ENCODE data around the gene FCRLB. TPM values are rescaled to one million over a fixed set of nuclear protein-coding genes. Genes with fewer than 3 reads are reported as not detected.
A peak's percentile ranks its signal among the peaks of the same experiment; 100 is the strongest.

The FCRLB gene
- total RNA-seq, 1 donor from 2014 or later = 0.82 TPM

DNA sequence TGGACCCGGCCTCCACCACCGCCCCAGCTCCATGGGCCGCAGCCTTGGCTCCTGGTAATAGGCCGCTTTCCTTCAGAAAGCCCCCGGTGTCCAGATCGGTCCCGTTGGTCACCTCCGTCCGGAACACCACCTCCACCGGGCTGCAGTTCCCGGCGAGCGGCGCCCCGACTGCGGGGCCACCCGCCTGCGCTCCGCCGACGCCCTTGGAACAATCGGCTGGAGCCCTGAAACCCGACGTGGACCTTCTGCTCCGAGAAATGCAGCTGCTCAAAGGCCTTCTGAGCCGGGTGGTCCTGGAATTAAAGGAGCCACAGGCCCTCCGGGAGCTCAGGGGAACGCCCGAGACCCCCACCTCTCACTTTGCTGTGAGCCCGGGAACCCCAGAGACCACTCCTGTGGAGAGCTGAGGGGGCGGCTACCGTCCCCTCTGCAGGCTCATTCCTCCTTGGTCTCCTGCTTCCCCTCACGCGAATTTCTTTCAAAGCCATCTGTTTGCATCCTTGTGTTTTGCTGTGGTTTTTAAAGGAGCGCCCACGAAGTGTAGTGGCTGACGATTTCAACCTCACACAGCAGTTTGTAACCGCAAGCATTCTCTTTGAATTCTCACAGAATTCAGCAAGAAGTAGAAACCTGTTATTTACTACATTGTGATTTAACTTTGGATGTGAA, 6.0 kb downstream of the FCRLB start:
- peaks cover 55% of the 10 kb centered on the region for H3K27me3 Mint-ChIP-seq
- peaks cover 4% of the 10 kb centered on the region for H3K9me3 Mint-ChIP-seq
- no peak for DNase-seq (ENCODE audit: extremely low spot score, unreplicated experiment)
- H3K27ac Mint-ChIP-seq = peak overlapping the region; percentile 76
- no peaks in the 10 kb centered on the region for H3K36me3 Mint-ChIP-seq
- H3K4me3 Mint-ChIP-seq = peak overlapping the region; percentile 97
- H3K4me1 Mint-ChIP-seq (ENCODE audit: unreplicated experiment) = peaks cover 13% of the 10 kb centered on the region
- TF ChIP-seq, protein P1, sequence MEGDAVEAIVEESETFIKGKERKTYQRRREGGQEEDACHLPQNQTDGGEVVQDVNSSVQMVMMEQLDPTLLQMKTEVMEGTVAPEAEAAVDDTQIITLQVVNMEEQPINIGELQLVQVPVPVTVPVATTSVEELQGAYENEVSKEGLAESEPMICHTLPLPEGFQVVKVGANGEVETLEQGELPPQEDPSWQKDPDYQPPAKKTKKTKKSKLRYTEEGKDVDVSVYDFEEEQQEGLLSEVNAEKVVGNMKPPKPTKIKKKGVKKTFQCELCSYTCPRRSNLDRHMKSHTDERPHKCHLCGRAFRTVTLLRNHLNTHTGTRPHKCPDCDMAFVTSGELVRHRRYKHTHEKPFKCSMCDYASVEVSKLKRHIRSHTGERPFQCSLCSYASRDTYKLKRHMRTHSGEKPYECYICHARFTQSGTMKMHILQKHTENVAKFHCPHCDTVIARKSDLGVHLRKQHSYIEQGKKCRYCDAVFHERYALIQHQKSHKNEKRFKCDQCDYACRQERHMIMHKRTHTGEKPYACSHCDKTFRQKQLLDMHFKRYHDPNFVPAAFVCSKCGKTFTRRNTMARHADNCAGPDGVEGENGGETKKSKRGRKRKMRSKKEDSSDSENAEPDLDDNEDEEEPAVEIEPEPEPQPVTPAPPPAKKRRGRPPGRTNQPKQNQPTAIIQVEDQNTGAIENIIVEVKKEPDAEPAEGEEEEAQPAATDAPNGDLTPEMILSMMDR (conservative IDR thresholded peaks at IDR 0.05) = no peak

GRCh38 chr1:161728376-161729226, 7.3 kb downstream of the FCRLB start:
- TF ChIP-seq, protein P1 (conservative IDR thresholded peaks at IDR 0.05) = no peak
- no peak for DNase-seq (ENCODE audit: extremely low spot score, unreplicated experiment)
- peaks cover 52% of the 10 kb centered on the region for H3K27me3 Mint-ChIP-seq
- H3K36me3 Mint-ChIP-seq = no peaks in the 10 kb centered on the region
- H3K4me1 Mint-ChIP-seq (ENCODE audit: unreplicated experiment) = peaks cover 13% of the 10 kb centered on the region
- H3K4me3 Mint-ChIP-seq = peak overlapping the region; percentile 97
- peaks cover 4% of the 10 kb centered on the region for H3K9me3 Mint-ChIP-seq
- H3K27ac Mint-ChIP-seq = peak overlapping the region; percentile 33

- peaks cover 13% of the 10 kb centered on the region for H3K4me1 Mint-ChIP-seq (ENCODE audit: unreplicated experiment)
- peaks cover 4% of the 10 kb centered on the region for H3K9me3 Mint-ChIP-seq
- TF ChIP-seq, protein P1 (conservative IDR thresholded peaks at IDR 0.05) = no peak
- H3K4me3 Mint-ChIP-seq = no peak overlapping the region
- peaks cover 44% of the 10 kb centered on the region for H3K27me3 Mint-ChIP-seq
- DNase-seq (ENCODE audit: extremely low spot score, unreplicated experiment) = no peak
- peak overlapping the region; percentile 33 for H3K27ac Mint-ChIP-seq
- no peaks in the 10 kb centered on the region for H3K36me3 Mint-ChIP-seq
Observed at GRCh38 chr1:161730050-161730564, 8.8 kb downstream of the FCRLB start.

- peaks cover 47% of the 10 kb centered on the region for H3K27me3 Mint-ChIP-seq
- no peak overlapping the region for H3K27ac Mint-ChIP-seq
- peaks cover 4% of the 10 kb centered on the region for H3K9me3 Mint-ChIP-seq
- no peak for DNase-seq (ENCODE audit: extremely low spot score, unreplicated experiment)
- H3K4me1 Mint-ChIP-seq (ENCODE audit: unreplicated experiment) = peaks cover 6% of the 10 kb centered on the region
- peak overlapping the region; percentile 4 for H3K4me3 Mint-ChIP-seq
- no peaks in the 10 kb centered on the region for H3K36me3 Mint-ChIP-seq
- TF ChIP-seq, protein P1 (conservative IDR thresholded peaks at IDR 0.05) = no peak
Observed at GRCh38 chr1:161731241-161731640, 9.9 kb downstream of the FCRLB start.

DNA sequence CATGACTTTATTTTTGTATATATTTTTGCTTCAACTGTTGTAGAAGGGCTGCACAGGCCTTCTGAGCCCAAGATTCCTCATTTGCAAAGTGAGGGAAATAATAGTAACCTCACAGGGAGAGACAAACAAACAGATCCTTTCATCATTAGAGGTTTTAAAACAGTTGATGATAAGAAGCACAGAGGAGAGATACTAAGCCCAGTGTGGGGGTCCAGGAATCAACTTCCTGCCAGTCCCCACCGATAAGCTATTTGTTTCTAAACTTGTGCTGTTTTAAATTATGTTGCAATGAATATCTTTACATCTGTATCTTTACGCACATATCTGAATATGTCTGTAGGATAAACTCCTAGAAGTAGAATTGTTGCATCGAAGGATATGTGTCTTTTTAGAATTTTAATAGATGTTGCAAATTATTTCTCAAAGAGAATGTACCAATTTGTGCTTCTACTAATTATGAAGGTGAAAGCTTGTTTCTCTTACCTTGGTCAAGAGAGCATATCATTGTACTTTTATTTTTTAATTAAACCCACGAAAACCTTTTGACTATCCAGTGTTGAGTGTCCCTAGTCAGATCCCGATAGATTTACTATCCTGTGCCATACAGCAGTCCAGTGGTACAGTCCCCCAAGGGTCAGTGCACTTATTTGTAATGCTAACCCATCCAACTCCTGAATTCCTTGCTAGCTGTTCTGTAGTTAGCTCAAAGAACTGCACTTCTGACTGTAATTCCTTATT, 10.8 kb downstream of the FCRLB start:
- H3K4me1 Mint-ChIP-seq (ENCODE audit: unreplicated experiment) = peaks cover 6% of the 10 kb centered on the region

More for the DNA sequence above, 10.8 kb downstream of the FCRLB start:
- H3K36me3 Mint-ChIP-seq = no peaks in the 10 kb centered on the region
- H3K27ac Mint-ChIP-seq = no peak overlapping the region
- peaks cover 4% of the 10 kb centered on the region for H3K9me3 Mint-ChIP-seq
- TF ChIP-seq, protein P1 (conservative IDR thresholded peaks at IDR 0.05) = no peak
- peaks cover 50% of the 10 kb centered on the region for H3K27me3 Mint-ChIP-seq
- H3K4me3 Mint-ChIP-seq = no peak overlapping the region
- no peak for DNase-seq (ENCODE audit: extremely low spot score, unreplicated experiment)

Measured in type B pancreatic cell (in vitro differentiated cells).